ENCODE data around the gene PLEKHG3.

DNA sequence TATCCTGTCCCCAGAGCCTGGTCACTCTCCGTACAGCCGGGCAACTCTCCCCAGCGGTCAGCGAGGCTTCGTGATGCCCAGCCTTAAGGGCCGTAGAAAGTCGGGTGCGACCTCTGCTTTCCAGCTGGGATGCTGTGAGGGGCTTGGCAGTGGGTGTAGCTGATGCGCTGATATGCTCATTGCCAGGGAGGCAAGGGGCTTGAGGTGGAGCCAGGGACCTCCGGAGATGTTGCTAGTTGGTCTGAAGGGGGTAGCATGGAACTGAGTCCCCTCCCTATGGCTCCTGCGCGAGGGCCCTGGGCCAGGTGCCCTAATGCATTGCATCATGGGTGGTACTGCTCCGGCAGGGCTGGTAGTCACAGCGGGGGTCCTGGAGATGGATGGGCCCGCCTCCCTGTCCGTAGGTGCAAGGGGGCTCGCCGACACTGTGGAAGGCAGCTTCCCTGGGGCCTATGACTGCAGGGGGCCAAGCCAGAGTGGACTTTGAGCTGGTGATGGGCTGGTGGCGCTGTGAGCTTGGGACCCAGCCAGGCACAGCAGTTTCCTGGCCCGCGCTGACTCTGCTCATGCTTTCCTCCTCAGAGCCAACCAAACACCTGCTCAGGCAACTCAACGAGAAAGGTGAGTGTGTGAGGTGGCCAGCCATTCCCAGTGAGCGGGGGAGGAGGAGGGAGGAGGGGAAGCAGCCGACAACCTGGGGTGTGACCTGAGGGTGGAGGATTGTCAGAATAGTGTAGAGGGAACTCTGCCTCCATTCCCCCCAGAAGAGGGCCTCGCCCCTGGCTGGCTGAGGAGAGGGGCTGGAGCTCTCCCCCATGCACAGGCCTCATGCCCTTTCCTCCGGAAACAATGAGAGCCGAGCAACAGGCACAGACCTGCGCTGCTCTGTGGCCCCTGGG, 32.3 kb downstream of the PLEKHG3 start:
- no peak for TF ChIP-seq CTCF (IDR thresholded peaks at IDR 0.05)
- no peak for TF ChIP-seq POLR2A (IDR thresholded peaks at IDR 0.05)
- TF ChIP-seq EP300 (IDR thresholded peaks at IDR 0.05) = no peak
